Type B pancreatic cell (in vitro differentiated cells): ENCODE measurements around the gene CLDN6. TPM values are rescaled to one million over a fixed set of nuclear protein-coding genes. Genes with fewer than 3 reads are reported as not detected.
A peak's percentile ranks its signal among the peaks of the same experiment; 100 is the strongest.

Experiments used
- DNase-seq: peaks from one replicate; pipeline ENCODE4 v3.0.0; 2021; ENCODE audit warnings: mixed read lengths; ENCODE audit not compliant: unreplicated experiment; ENCODE audit errors: extremely low spot score
- H3K27ac Mint-ChIP-seq: 2 replicates; pipeline ENCODE4 v1.8.0; 2021; ENCODE audit warnings: mild to moderate bottlenecking, mixed read lengths
- H3K27me3 Mint-ChIP-seq: 2 replicates; pipeline ENCODE4 v1.8.0; 2021; ENCODE audit warnings: mixed read lengths
- H3K36me3 Mint-ChIP-seq: 2 replicates; pipeline ENCODE4 v1.8.0; 2021; ENCODE audit warnings: mixed read lengths
- H3K4me1 Mint-ChIP-seq: one replicate; pipeline ENCODE4 v1.8.0; 2021; ENCODE audit warnings: mixed read lengths; ENCODE audit not compliant: unreplicated experiment
- H3K4me3 Mint-ChIP-seq: 2 replicates; pipeline ENCODE4 v1.8.0; 2021; ENCODE audit warnings: mild to moderate bottlenecking, mixed read lengths
- H3K9me3 Mint-ChIP-seq: 2 replicates; pipeline ENCODE4 v1.8.0; 2021; ENCODE audit warnings: mixed read lengths
- total RNA-seq: library from RNA; stranded (reverse); gene quantifications from 2 replicates; pipeline ENCODE4 v1.2.1, GENCODE V29; 2021; ENCODE audit warnings: low replicate concordance
- TF ChIP-seq, protein P1 (sequence below): fragments of 200-600 bp; sonication (generic); conservative IDR thresholded peaks from 2 replicates; pipeline ENCODE4 v1.5.0; 2021; ENCODE audit warnings: antibody characterized with exemption, mild to moderate bottlenecking

Gene CLDN6
- total RNA-seq, 1 donor from 2014 or later, result 98.9 TPM

DNA sequence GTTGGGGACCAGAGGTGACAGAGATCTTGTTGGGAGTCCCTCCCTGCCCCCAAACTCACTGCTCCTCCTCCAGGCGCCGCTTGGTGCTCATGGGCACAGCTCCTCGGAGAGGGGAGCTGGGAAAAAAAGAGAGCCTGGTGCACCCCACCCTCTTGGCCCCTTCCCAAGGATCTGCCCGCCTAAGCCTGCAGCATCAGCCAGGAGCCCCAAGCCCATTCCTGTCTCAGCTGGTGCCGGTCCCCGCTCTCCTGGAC, 5.4 kb upstream of the CLDN6 start:
- no peaks in the 10 kb centered on the region for H3K9me3 Mint-ChIP-seq
- peaks cover 36% of the 10 kb centered on the region for H3K4me1 Mint-ChIP-seq
- TF ChIP-seq, protein P1, sequence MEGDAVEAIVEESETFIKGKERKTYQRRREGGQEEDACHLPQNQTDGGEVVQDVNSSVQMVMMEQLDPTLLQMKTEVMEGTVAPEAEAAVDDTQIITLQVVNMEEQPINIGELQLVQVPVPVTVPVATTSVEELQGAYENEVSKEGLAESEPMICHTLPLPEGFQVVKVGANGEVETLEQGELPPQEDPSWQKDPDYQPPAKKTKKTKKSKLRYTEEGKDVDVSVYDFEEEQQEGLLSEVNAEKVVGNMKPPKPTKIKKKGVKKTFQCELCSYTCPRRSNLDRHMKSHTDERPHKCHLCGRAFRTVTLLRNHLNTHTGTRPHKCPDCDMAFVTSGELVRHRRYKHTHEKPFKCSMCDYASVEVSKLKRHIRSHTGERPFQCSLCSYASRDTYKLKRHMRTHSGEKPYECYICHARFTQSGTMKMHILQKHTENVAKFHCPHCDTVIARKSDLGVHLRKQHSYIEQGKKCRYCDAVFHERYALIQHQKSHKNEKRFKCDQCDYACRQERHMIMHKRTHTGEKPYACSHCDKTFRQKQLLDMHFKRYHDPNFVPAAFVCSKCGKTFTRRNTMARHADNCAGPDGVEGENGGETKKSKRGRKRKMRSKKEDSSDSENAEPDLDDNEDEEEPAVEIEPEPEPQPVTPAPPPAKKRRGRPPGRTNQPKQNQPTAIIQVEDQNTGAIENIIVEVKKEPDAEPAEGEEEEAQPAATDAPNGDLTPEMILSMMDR, result no peak
- DNase-seq, result no peak
- H3K27ac Mint-ChIP-seq, result peak overlapping the region; percentile 98
- peak overlapping the region; percentile 94 for H3K4me3 Mint-ChIP-seq
- peaks cover 8% of the 10 kb centered on the region for H3K27me3 Mint-ChIP-seq
- H3K36me3 Mint-ChIP-seq, result peaks cover 5% of the 10 kb centered on the region

DNA sequence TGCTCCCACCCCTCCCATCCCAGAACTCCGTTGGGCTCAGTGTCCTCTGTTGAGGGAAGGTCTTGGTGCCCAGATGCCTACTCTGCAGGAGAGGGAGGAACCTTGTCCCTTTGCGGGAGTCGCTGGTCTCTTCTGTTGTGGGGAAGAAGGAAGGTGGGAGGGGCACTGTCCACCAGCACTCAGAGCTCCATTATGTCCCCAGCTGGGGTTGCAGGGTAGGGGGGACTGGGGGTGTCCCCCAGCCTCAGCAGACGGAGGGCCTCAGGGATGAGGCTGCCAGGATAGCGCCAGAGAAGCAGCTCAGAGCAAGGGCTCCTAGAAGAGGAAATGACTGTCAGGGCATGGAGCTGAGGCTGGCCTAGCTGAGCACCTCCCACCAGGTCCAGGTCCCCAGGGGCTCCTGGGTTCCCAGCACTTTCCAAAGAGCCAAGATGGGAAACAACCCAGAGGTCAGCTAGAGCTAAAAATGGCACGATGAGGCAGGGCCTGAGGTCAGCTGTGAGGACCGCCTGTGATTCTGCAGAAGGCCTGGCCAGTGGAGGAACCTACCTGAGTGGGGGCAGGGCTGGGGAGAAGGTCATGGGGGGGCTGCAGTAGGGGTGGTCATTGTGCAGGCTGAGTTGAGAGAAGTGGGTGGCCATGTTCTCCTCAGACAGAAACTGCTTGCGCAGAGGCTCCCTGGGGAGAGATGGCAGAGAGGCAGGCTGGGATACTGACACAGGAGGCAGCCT, 4.9 kb upstream of the CLDN6 start:
- Mint-ChIP-seq H3K4me3 (peak overlapping the region; percentile 94), H3K4me1 (peaks cover 36% of the 10 kb centered on the region), H3K27me3 (peaks cover 12% of the 10 kb centered on the region), H3K27ac (peak overlapping the region; percentile 98), H3K9me3 (no peaks in the 10 kb centered on the region), H3K36me3 (peaks cover 5% of the 10 kb centered on the region)
- TF ChIP-seq, protein P1, result no peak
- DNase-seq, result no peak

DNA sequence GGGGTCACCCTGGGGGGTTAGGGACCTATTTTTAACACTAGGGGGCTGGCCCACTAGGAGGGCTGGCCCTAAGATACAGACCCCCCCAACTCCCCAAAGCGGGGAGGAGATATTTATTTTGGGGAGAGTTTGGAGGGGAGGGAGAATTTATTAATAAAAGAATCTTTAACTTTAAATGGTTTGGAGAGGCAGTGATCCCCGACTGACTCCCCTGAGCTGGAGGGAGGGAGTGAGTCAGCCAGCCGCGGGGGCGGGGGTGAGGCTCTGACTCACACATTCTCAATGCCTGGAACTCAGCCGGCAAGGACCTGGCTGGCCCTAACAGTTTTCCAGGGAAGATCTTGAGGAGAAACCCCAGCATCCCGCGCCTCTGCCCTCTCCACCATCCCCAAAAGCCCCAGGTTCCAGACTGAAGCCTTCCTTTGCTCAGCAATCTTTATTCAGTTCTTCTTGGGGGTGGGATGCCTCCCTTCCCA, 4.3 kb upstream of the CLDN6 start:
- no peaks in the 10 kb centered on the region for H3K9me3 Mint-ChIP-seq
- H3K4me1 Mint-ChIP-seq, result peaks cover 36% of the 10 kb centered on the region
- TF ChIP-seq, protein P1, result no peak
- H3K4me3 Mint-ChIP-seq, result peak overlapping the region; percentile 94
- H3K27ac Mint-ChIP-seq, result peak overlapping the region; percentile 98
- DNase-seq, result no peak
- peaks cover 13% of the 10 kb centered on the region for H3K27me3 Mint-ChIP-seq
- peaks cover 5% of the 10 kb centered on the region for H3K36me3 Mint-ChIP-seq

DNA sequence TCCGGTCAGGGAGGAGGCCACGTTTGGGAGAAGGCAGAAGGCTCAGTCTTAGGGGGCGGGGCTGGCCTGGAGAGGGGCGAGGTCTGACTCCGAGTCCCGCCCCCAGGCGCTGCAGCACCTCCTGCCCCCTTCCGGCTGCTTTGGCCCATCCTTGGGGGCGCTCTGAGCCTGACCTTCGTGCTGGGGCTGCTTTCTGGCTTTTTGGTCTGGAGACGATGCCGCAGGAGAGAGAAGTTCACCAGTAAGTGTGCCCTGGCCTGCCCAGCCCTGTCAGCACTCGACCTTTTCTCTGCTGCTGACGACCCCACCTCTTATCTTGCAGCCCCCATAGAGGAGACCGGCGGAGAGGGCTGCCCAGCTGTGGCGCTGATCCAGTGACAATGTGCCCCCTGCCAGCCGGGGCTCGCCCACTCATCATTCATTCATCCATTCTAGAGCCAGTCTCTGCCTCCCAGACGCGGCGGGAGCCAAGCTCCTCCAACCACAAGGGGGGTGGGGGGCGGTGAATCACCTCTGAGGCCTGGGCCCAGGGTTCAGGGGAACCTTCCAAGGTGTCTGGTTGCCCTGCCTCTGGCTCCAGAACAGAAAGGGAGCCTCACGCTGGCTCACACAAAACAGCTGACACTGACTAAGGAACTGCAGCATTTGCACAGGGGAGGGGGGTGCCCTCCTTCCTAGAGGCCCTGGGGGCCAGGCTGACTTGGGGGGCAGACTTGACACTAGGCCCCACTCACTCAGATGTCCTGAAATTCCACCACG, 3.6 kb upstream of the CLDN6 start:
- peak; percentile 84 for DNase-seq
- Mint-ChIP-seq H3K36me3 (peaks cover 5% of the 10 kb centered on the region), H3K4me1 (peaks cover 36% of the 10 kb centered on the region), H3K4me3 (peak overlapping the region; percentile 94), H3K27me3 (peaks cover 18% of the 10 kb centered on the region), H3K9me3 (no peaks in the 10 kb centered on the region), H3K27ac (peak overlapping the region; percentile 98)
- TF ChIP-seq, protein P1, result peak; percentile 54

DNA sequence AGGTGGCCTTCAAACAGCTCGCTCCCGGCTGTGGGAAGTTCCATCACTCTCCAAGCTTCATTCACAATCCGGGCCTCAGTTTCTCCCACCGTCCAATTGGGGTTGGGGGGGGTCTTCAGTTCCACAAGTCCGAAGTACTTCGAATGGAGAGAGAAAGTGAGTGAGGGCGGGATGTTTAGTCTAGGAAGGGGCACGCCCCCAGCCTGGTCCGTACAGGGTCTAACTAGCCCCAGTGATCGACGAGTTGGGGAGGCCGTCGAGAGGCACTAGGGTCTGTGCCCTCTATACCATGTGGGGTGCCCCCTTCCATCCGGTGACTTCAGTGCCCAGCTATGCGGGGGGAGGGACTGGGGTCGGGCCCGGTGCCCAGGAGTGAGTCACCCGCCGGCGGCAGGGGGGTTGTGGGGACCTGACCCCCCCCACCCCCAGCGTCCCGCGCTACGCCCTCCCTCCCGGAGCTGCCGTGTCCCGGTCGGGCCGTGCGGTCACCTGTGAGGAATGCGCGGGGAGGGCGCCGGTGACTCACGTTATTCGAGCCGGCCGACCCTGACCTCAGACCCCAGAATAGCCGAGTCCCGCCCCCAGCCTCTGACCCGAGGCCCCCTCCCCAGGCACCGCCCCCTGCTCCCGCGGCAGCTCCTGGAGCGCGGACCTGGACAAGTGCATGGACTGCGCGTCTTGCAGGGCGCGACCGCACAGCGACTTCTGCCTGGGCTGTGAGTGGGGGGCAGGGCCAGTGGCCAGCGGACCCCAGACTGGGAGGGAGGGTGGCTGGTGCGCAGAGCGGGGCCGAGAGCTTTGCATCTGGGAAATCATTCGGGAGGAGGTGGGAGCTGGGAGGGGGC, 2.8 kb upstream of the CLDN6 start:
- peak overlapping the region; percentile 94 for H3K4me3 Mint-ChIP-seq
- peaks cover 5% of the 10 kb centered on the region for H3K36me3 Mint-ChIP-seq
- H3K27ac Mint-ChIP-seq, result peak overlapping the region; percentile 98
- TF ChIP-seq, protein P1, result no peak
- no peak for DNase-seq
- H3K4me1 Mint-ChIP-seq, result peaks cover 36% of the 10 kb centered on the region
- H3K27me3 Mint-ChIP-seq, result peaks cover 23% of the 10 kb centered on the region
- no peaks in the 10 kb centered on the region for H3K9me3 Mint-ChIP-seq
